Activated CD8-positive, alpha-beta T cell treated with anti-CD3 and anti-CD28 coated beads, Interleukin-2, amount 10 ng/mL, durations not matched to agents 7 days and 5 days (primary cell): ENCODE data around the gene SFXN3. TPM values are rescaled to one million over a fixed set of nuclear protein-coding genes. Genes with fewer than 3 reads are reported as not detected.

Experiments
- ATAC-seq: fragments of 150-1000 bp; cut with Tn5 transposase; one replicate; pipeline ENCODE4 v1.10.0; 2021; ENCODE audit warnings: moderate library complexity
- CTCF ChIA-PET: fragments of 350-600 bp; sonication (Branson Sonifier 250); formaldehyde crosslinking; loops from one replicate; lab custom pipeline; 2021; ENCODE audit warnings: antibody characterized with exemption; lab: Charles Lee
- POLR2A ChIA-PET: fragments of 350-600 bp; sonication (Branson Sonifier 250); formaldehyde crosslinking; loops from one replicate; lab custom pipeline; 2021; ENCODE audit warnings: antibody characterized with exemption; lab: Charles Lee
- DNase-seq: peaks from one replicate; pipeline ENCODE4 v3.0.0-alpha.2; 2020
- H3K27ac Mint-ChIP-seq: one replicate; pipeline ENCODE4 v1.8.0; 2021; ENCODE audit warnings: mild to moderate bottlenecking, mixed read lengths
- H3K27me3 Mint-ChIP-seq: one replicate; pipeline ENCODE4 v1.8.0; 2021; ENCODE audit warnings: low read depth, mixed read lengths
- H3K36me3 Mint-ChIP-seq: one replicate; pipeline ENCODE4 v1.8.0; 2021; ENCODE audit warnings: low read depth, mixed read lengths
- H3K4me1 Mint-ChIP-seq: one replicate; pipeline ENCODE4 v1.8.0; 2021; ENCODE audit warnings: low read depth, mixed read lengths
- H3K4me3 Mint-ChIP-seq: one replicate; pipeline ENCODE4 v1.8.0; 2021; ENCODE audit warnings: mild to moderate bottlenecking, mixed read lengths
- H3K9me3 Mint-ChIP-seq: one replicate; pipeline ENCODE4 v1.8.0; 2022; ENCODE audit warnings: mixed read lengths; ENCODE audit not compliant: insufficient read depth
- total RNA-seq, 2 experiments: library from RNA; stranded (reverse); gene quantifications; one replicate each; pipeline ENCODE4 v1.2.3, GENCODE V29; 2021

The SFXN3 gene
- total RNA-seq, 2 experiments from 2014 or later: 24.7 to 24.8 TPM

- ATAC-seq (no peak), DNase-seq (no peak)
- Mint-ChIP-seq H3K4me1 (peaks cover 22% of the 10 kb centered on the region), H3K27ac (peak overlapping the region; percentile 17), H3K9me3 (no peaks in the 10 kb centered on the region), H3K4me3 (peak overlapping the region; percentile 37), H3K36me3 (no peaks in the 10 kb centered on the region), H3K27me3 (peaks cover 3% of the 10 kb centered on the region)
- ChIA-PET CTCF (interaction anchor here (10.1 kb wide), 1 partner anchor 16 kb away, joined by 154 read pairs; no protein-coding TSS in a partner anchor), POLR2A (no interaction called here)
Measured at GRCh38 chr10:101000915-101001658, 29.9 kb upstream of the SFXN3 start.

GRCh38 chr10:101001659-101002035, 29.4 kb upstream of the SFXN3 start:
- CTCF ChIA-PET: interaction anchor here (10.1 kb wide), 1 partner anchor 15 kb away, joined by 154 read pairs; no protein-coding TSS in a partner anchor
- DNase-seq (no peak), ATAC-seq (no peak)
- peaks cover 3% of the 10 kb centered on the region for H3K27me3 Mint-ChIP-seq
- POLR2A ChIA-PET: no interaction called here
- H3K27ac Mint-ChIP-seq: no peak overlapping the region
- no peaks in the 10 kb centered on the region for H3K36me3 Mint-ChIP-seq
- H3K4me1 Mint-ChIP-seq: peaks cover 16% of the 10 kb centered on the region
- H3K9me3 Mint-ChIP-seq: no peaks in the 10 kb centered on the region
- no peak overlapping the region for H3K4me3 Mint-ChIP-seq

- Mint-ChIP-seq H3K4me1 (peaks cover 15% of the 10 kb centered on the region), H3K27me3 (peaks cover 3% of the 10 kb centered on the region), H3K4me3 (no peak overlapping the region), H3K9me3 (no peaks in the 10 kb centered on the region), H3K36me3 (no peaks in the 10 kb centered on the region), H3K27ac (no peak overlapping the region)
- no peak for DNase-seq
- no peak for ATAC-seq
- ChIA-PET POLR2A (no interaction called here), CTCF (interaction anchor here (1.3 to 10.1 kb wide), 3 partner anchors 10 to 28 kb away, joined by 3 to 154 read pairs (median 4); partner anchors contain the start of genes PDZD7 and SFXN3)
Measured at GRCh38 chr10:101002456-101002855, 28.6 kb upstream of the SFXN3 start.

GRCh38 chr10:101003639-101004206, 27.3 kb upstream of the SFXN3 start:
- no peaks in the 10 kb centered on the region for H3K36me3 Mint-ChIP-seq
- no peak overlapping the region for H3K27ac Mint-ChIP-seq
- H3K9me3 Mint-ChIP-seq: no peaks in the 10 kb centered on the region
- POLR2A ChIA-PET: no interaction called here
- H3K4me3 Mint-ChIP-seq: no peak overlapping the region
- CTCF ChIA-PET: interaction anchor here (1.1 to 10.1 kb wide), 3 partner anchors 8 to 15 kb away, joined by 4 to 154 read pairs (median 4); no protein-coding TSS in a partner anchor
- DNase-seq (no peak), ATAC-seq (no peak)
- H3K4me1 Mint-ChIP-seq: peaks cover 7% of the 10 kb centered on the region
- H3K27me3 Mint-ChIP-seq: peaks cover 3% of the 10 kb centered on the region

- H3K4me1 Mint-ChIP-seq: peaks cover 4% of the 10 kb centered on the region
- no peak overlapping the region for H3K4me3 Mint-ChIP-seq
- DNase-seq: no peak
- H3K27me3 Mint-ChIP-seq: peaks cover 3% of the 10 kb centered on the region
- ATAC-seq: no peak
- no peaks in the 10 kb centered on the region for H3K9me3 Mint-ChIP-seq
- POLR2A ChIA-PET: interaction anchor here (1.2 to 1.3 kb wide), 2 partner anchors 9 to 29 kb away, joined by 3 read pairs; no protein-coding TSS in a partner anchor
- CTCF ChIA-PET: interaction anchor here (1.4 to 1.5 kb wide), 2 partner anchors 9 to 12 kb away, joined by 5 to 6 read pairs; no protein-coding TSS in a partner anchor
- no peaks in the 10 kb centered on the region for H3K36me3 Mint-ChIP-seq
- no peak overlapping the region for H3K27ac Mint-ChIP-seq
Measured at GRCh38 chr10:101005361-101005760, 25.7 kb upstream of the SFXN3 start.

- Mint-ChIP-seq H3K27ac (no peak overlapping the region), H3K9me3 (no peaks in the 10 kb centered on the region), H3K27me3 (peaks cover 2% of the 10 kb centered on the region), H3K4me3 (no peak overlapping the region), H3K4me1 (peaks cover 2% of the 10 kb centered on the region), H3K36me3 (no peaks in the 10 kb centered on the region)
- ATAC-seq (no peak), DNase-seq (no peak)
- CTCF ChIA-PET: interaction anchor here (1.5 to 3.8 kb wide), 3 partner anchors 8 to 13 kb away, joined by 5 to 24 read pairs (median 16); no protein-coding TSS in a partner anchor
- POLR2A ChIA-PET: interaction anchor here (1.2 to 1.3 kb wide), 2 partner anchors 9 to 29 kb away, joined by 3 read pairs; no protein-coding TSS in a partner anchor
Measured at GRCh38 chr10:101005869-101006567, 25.0 kb upstream of the SFXN3 start.

GRCh38 chr10:101006593-101007098, 24.4 kb upstream of the SFXN3 start:
- Mint-ChIP-seq H3K27ac (no peak overlapping the region), H3K36me3 (no peaks in the 10 kb centered on the region), H3K9me3 (no peaks in the 10 kb centered on the region), H3K4me1 (no peaks in the 10 kb centered on the region), H3K27me3 (no peaks in the 10 kb centered on the region), H3K4me3 (no peak overlapping the region)
- ChIA-PET CTCF (interaction anchor here (1.2 to 3.8 kb wide), 4 partner anchors 8 to 45 kb away, joined by 3 to 24 read pairs (median 10); no protein-coding TSS in a partner anchor), POLR2A (interaction anchor here (0.6 to 1.3 kb wide), 4 partner anchors 9 to 719 kb away, joined by 3 read pairs; no protein-coding TSS in a partner anchor)
- ATAC-seq: no peak
- no peak for DNase-seq

- ChIA-PET CTCF (interaction anchor here (0.9 to 3.8 kb wide), 8 partner anchors 7 to 44 kb away, joined by 3 to 24 read pairs (median 3); partner anchors contain the start of genes LZTS2, PDZD7 and SFXN3), POLR2A (interaction anchor here (0.6 to 1.2 kb wide), 2 partner anchors 10 to 720 kb away, joined by 3 read pairs; no protein-coding TSS in a partner anchor)
- no peaks in the 10 kb centered on the region for H3K4me1 Mint-ChIP-seq
- no peaks in the 10 kb centered on the region for H3K27me3 Mint-ChIP-seq
- ATAC-seq: no peak
- no peak overlapping the region for H3K4me3 Mint-ChIP-seq
- no peak overlapping the region for H3K27ac Mint-ChIP-seq
- no peaks in the 10 kb centered on the region for H3K9me3 Mint-ChIP-seq
- H3K36me3 Mint-ChIP-seq: no peaks in the 10 kb centered on the region
- no peak for DNase-seq
Measured at GRCh38 chr10:101007099-101007711, 23.8 kb upstream of the SFXN3 start.

GRCh38 chr10:101007915-101008822, 22.9 kb upstream of the SFXN3 start:
- ATAC-seq (no peak), DNase-seq (no peak)
- POLR2A ChIA-PET: interaction anchor here (0.9 to 1.2 kb wide), 2 partner anchors 11 to 23 kb away, joined by 3 read pairs; partner anchors contain the start of genes PDZD7 and SFXN3
- peaks cover 7% of the 10 kb centered on the region for H3K4me1 Mint-ChIP-seq
- H3K27me3 Mint-ChIP-seq: peaks cover 1% of the 10 kb centered on the region
- no peak overlapping the region for H3K4me3 Mint-ChIP-seq
- no peaks in the 10 kb centered on the region for H3K36me3 Mint-ChIP-seq
- CTCF ChIA-PET: interaction anchor here (0.9 to 3.8 kb wide), 7 partner anchors 9 to 43 kb away, joined by 3 to 24 read pairs (median 3); partner anchors contain the start of genes LZTS2, PDZD7 and SFXN3
- no peaks in the 10 kb centered on the region for H3K9me3 Mint-ChIP-seq
- no peak overlapping the region for H3K27ac Mint-ChIP-seq
